Stimulated activated CD4-positive, alpha-beta T cell treated with anti-CD3 and anti-CD28 coated beads, TNF-alpha, amount 100 ng/mL, for 48 hours (primary cell): ENCODE results near the gene DCST1.

Experiments
- DNase-seq, 3 donors: peaks; one replicate each; pipeline ENCODE4 v3.0.0-alpha.2; 2020; ENCODE audit warnings: low read depth in 3 of 3

The DCST1 gene

DNA sequence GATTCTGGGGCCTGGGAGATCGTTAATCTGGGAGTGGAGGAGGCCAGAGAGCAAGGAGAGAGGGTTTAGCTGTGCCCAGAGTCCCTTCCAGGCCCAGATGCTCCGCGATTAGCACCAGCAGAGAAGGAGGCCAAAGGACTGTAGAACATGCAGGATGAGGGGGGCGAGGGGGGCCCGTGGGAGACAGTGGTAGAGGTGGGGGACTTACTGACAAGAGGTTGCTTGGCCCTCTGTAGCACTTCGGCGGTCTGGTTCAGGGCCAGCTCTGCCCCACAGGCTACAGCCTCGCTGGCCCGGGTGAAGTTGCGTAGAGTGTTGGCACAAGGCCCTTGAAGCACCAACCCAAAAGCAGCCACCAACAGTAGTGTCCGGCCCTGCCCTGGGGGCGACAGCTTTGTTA, 738 bp upstream of the DCST1 start:
- no peak for DNase-seq

DNA sequence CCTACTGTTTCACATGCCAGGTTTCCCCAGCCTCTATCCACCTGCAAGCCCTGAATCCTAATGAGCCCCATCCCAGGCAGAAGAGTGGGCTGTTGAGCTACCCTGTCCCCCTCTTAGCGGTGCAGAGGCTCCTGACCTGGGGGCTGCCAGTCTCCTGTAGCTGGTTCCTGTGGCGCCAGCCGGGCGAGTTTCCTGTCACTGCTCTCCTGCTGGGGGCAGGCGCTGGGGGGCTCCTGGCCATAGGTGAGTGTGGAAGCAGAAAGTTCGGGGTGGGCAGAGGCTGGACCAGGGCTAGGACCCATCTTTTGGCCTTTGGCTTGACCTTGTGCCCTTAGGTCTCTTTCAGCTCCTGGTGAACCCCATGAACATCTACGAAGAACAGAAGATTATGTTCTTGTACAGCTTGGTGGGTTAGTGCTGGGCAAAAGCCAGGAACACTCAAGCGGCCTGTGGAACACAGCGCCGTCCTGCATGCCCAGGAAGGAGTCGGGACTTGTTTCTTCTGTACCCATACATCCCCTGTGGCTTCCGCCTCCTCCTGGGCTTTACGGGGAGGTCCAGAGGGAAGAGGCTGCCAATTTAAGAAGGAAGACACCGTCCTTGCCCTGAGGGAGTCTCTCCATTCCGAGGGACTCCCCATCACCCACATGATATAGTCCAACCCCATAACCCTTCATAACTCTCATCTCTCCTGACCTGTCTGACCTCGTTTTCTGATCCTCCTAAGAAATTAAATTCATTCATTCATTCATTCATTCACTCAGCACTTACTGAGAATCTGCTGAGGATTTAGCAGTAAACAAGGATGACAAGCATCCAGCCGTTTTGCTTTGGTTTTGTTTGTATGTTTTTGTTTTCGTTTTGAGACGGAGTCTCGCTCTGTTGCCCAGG, 939 bp downstream of the DCST1 start:
- no peak for DNase-seq

DNA sequence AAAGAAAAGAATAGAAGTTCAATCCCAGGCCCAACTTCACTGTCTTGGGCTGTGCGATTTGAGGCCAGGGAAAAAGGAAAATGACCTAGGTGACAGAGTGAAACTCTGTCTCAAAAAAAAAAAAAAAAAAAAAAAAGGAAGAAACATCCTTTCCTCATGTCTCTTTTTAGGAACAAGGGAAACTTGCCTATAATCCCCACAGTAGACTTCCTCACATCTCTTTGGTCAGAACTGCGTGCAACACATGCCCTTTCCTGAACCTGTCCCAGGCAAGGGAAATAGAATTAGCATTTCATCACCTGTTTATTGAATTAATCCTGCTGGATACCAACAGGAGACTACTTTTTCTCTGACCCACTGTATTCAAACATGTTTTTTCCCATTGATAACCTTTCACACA, 2.3 kb downstream of the DCST1 start:
- no peak for DNase-seq

DNA sequence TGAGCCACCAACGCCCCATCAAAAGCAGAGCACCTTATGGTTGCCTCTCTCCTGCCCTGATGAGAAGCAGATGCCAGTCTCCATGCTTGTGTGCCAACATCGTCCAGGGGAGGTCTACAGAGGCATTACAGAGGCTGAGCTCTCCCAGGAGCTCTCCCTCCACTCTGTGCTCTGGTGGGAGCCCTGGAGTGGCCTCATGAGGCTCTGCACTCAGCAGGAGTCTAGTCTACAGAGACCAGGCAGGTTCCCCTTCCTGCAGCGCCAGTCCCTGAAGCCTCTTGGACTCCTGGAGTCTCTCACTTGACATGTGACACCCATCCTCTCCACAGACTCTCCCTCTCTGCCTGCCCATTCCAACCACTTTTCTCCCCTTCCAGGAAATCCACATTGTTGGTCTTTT, 3.4 kb downstream of the DCST1 start:
- DNase-seq = no peak

DNA sequence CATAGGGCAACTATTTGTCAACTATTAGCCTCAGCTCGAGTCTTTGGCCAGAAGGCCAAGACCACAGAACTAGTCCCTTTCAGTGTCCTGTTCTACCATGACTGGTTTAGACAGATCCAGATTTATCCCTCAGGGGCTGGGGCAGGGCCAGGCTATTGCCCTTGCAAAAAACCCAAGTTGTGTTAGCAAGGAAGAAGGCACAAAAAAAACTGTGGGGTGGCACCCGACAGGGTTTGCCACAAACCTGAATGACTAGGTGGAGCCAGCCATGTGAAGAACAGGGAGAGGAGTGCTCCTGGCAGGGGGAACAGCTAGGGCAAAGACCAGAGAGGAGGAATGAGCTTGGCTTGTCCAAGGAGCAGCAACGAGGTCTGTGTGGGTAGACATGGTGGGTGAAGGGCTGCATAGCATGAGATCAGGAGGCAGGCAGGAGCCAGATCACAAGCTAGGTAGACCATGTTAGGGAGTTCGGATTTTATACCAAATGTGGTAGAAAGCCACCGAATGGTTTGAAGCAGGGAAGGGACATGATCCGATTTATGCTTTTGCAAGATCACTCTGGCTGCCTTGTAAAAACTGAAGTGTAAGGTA, 4.3 kb downstream of the DCST1 start:
- DNase-seq = no peak

DNA sequence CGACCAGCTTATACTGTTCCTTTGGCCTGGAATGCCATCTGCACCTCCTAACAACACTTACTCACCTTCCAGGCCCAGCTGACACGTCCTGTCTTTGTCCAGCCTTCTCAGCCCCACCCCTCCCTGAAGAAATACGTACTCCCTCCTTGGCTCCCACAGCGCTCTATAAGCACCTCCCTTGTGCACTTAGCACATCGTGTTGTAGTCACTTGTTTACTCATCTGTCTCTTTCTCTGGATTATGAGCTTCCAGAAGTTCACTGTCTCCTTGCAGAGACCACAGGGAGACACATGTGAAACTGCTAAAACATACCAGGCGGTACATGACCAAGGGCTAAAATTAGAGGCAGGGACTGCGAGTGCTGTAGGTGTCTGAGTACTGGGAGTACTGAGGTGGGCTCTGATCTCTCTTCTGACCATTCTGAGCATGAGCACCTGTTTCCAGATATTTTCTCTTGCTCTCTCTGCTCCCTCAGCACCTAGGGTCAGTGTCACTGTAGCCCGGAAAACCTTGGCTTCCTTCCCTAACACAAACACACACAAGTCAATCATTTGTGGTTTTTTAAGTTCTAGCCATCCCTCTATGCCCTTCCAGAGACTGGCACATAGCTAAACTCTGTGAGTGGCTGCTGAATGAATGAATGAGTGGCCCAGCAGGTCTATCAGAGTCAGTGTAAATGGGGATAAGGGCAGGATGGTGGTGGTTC, 5.1 kb downstream of the DCST1 start:
- DNase-seq = no peak

DNA sequence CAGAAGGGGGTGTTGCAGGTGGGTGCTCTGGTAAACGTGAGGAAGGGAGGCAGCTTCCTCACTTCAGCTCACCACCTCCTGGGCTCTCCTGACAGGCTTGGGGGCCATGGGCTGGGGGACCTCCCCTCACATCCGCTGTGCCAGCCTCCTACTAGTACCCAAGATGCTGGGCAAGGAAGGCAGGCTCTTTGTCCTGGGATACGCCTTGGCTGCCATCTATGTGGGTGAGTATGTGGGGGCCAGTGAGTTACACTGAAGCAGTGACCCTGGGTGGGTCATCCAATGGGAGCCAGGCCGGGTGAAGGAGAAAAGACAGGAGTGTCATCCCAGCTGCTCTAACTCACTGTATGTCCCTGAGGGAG, 5.7 kb downstream of the DCST1 start:
- DNase-seq = no peak

DNA sequence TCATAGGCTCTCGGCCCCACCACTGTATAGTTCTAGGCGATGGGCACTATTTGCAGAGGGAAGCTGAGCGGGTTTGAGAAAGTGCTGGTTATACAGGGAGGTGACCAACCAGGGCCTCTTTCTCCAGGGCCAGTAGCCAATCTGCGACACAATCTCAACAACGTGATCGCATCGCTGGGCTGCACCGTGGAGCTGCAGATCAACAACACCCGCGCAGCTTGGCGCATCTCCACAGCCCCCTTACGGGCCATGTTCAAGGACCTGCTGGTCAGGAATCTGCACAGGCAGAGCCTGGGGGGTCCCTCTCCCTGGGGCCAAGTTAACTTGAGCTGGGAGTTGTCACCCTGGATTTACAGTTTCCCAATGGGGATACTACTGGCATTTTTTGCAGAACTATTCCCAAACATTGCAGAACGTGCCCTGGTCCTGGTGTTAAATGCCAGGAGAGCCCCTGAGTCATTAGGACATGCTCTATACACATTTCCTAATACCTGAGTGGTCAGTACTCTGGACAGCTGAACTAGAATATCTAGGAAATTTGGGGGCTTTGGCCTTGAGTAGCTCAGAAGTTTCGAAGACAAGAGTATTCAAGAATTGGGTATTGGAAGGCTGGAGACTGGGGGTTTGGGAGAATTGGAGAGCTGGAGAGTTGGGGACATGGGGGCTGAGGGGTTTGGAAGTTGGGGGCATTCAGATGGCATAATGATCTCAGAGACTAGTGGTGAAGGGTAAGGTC, 6.9 kb downstream of the DCST1 start:
- no peak for DNase-seq

DNA sequence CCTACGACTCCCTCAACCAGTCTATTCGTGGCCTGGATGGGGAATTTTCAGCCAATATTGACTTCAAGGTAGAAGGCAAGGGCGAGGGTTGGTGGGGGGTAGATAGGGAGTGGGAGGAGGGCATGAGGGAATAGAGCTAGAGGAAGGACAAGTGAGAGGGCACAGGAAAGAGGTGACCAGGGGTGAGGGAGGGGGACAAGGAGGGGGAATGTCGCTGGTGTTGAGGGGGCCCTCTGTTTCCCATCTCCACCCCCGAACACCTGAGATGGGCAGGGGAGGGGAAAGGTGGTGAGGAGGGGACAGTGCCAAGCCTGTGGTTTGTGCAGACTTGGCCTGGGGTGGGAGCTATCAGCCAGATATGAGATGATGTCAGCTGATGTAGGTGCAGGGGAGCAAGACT, 9.2 kb downstream of the DCST1 start:
- DNase-seq = no peak

DNA sequence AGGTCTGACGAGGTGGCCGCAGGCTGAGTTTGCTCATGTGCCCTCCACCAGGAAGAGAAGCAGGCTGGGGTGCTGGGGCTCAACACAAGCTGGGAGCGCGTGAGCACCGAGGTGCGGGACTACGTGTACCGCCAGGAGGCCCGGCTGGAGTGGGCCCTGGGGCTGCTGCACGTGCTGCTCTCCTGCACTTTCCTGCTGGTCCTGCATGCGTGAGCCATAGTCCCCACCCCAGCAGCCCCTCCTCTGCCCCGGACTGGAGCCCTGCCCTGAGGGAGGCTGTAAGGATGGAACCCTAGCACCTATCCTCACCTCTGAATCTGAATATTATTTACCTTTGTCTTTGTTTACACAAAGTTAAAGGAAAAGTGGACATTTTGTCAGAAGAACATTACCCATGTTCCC, 9.7 kb downstream of the DCST1 start:
- no peak for DNase-seq

DNA sequence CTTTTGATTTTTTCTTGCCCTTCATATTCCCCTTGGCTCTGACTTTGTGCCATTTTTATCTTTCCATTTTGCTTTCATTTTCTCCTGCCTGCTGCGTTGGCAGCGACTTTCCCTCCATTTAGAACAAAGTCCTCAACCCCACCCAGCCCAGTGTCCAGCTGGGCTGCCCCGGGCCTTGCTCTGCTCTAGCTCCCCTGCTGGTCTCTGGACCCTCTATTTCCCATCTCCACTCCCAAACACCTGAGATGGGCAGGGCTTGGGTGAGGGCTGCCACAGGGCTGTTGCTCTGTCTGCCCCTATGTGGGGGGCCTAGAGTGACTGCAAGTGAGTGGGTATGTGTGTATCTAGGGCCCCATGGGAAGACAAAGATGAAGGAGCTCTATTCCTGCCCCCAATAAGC, 10.2 kb downstream of the DCST1 start:
- no peak for DNase-seq

DNA sequence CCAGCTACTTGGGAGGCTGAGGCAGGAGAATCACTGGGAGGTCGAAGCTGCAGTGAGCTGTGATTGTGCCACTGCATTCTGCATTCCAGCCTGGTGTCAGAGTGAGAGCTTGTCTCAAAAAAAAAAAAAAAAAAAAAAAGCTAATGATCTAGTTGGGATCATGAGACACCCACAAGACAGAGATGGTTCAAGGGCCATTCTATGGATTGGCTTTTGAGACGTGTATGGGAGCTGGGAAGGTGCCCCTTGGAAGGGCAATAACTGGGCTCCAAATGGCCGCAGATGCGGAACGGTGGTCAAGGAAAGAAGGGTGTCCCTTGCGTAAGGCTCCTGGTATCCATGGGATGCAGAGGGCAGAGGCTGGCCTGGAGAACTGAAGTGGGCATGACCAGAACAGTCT, 10.7 kb downstream of the DCST1 start:
- no peak for DNase-seq

DNA sequence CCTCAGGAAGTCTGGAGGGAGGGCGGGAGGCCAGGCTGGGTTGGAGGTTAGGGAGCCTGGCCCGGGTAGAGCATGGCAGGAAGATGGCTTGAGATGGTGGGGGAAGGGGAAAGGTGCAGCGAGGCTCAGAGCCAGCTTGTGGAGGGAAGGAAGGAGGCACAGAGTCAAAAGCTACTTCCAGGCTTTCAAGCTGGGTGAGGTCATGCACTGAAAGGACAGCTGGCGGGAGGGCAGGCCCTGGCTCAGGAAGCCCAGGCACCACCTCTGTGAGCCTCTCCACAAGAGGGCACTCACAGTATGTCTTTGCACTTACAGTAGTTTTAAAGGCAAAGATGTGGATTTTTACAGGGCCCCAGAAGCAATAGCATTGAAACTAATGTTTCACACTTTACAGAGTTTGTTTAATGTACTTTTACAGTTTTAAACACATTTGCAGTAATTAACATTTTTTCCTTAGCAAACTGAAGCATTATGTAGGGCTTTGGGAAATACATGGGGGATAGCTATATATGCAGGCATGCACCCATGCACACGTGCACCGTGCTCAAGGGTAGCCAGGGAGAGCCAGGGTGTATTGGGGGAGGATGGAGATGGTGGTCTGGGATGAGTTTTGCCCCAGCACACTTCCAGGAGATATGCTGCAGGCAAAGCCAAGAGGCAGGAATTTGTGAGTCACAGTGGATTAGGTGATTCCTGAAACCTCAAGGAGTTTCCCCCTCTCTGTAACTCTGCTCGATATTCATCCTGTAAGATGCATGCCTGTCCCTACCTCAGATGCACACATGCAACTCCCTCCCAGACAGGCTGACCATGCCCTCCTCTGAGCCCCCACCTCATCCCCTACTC, 11.4 kb downstream of the DCST1 start:
- DNase-seq = peak in 1 of 3 donors; percentile 44

DNA sequence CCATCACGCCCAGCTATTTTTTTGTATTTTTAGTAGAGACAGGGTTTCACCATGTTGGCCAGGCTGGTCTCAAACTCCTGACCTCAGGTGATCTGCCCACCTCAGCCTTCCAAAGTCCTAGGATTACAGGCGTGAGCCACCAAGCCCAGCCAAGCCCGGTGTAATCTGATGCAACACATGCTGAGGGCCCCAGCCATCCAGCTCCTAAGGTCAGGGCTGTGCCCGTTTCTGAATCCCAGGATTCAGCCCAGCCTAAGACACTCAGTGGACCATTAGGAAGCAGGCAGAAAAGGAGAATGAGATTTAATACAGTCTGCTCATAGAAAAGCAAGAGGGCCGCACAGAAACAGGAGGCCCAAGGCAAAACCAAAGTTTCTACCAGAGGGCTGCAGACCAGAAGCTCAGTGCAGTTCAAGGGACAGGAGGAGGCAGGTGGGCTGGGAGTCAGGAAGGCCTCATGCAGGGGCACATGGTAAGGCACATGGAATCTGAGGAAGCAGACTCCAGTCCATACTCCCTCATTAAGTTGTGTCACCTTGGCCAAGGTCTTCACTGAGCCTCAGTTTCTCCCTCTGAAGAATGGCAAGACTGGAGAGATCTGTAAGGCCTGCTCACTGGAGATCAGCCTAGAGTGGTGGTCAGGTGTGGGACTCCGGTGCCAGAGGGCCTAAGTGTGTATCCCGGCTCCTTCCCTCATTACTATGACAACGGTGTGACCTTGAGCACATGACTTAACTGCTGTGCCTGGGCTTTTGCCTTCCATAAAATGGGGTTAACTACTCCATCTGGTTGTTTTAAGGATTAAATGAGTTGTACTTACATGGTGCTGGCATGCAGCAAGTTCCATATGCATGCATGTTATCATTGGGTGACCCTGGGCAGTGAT, 15.1 kb downstream of the DCST1 start:
- no peak for DNase-seq

DNA sequence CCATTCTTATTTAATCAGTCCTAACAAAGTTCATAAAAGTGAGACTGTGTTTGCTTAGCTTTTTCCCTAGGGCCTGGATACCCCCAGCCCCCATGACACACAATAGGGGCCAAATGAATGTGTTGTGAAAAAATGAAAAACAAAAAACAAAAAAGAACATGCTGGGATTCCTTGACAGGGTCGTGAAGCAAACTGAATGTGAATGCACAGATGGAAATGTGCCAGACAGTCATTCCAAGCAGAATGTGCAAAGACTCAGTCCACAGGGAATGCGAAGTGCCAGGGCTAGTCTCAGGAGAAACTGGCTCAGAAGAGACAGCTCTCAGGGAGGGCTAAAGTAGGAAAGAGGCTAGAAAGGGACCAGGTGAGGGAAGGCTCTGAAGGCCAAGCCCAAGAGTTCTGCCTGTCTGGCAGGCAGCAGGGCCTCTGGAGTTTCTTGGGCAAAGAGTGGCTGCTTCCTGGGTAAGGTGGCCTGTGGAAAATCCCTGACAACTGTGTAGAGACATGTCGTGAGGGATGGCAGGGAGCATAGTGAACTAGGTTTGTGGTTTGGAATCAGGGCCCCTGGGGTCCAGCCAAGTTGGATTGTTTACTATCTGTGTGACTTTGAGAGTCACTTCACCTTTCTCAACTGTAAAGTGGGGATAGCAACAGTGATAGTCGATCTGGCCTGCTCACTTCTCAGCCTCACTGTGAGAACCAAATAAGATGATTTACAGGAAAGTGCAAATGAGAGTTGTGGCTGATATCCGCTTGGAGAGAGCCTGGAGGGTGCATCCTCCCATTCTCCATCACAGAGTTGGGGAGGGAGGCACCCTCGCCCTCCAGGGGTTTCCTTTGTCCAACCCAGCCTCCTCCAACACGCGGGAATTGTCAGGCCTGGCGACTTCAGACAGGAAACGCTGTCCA, 16.3 kb downstream of the DCST1 start:
- DNase-seq = no peak

DNA sequence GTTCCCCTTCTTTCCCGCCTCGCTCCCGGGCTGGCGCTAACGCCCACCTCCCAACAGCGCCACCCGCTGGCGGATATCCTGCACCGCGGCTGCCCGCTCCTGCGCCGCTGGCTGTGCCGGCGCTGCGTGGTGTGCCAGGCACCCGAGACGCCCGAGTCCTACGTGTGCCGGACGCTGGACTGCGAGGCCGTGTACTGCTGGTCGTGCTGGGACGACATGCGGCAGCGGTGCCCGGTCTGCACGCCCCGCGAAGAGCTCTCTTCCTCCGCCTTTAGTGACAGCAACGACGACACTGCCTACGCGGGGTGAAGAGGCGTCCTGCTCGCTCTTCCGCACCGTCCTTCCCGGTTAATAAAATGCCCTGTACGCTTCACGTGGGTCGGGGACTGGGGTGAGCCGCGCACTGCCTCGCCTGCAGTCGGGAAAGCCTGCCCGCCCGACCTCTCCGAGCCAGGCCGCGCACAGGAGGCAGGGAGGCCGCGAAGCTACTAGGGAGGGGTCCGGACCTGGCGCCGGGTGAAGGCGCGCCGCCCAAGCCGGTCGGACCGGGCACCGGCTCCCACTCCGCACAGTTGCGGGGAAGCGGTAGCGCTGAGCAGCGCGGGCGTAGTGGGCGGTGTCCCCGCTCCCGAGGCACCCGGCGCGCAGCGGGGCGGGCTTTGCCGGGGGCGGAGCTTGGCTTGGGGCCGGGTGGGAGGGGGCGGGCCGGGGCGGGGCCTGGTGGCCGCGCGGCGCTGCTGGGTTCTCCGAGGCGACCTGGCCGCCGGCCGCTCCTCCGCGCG, 17.1 kb downstream of the DCST1 start, which contains the start of gene ADAM15:
TSS of gene ADAM15 (plus strand) at position 757 of the 782 bp plus-strand sequence. CDS start 71 bp downstream, outside the sequence.
- peak; percentile 64 to 79 (median 70) for DNase-seq

DNA sequence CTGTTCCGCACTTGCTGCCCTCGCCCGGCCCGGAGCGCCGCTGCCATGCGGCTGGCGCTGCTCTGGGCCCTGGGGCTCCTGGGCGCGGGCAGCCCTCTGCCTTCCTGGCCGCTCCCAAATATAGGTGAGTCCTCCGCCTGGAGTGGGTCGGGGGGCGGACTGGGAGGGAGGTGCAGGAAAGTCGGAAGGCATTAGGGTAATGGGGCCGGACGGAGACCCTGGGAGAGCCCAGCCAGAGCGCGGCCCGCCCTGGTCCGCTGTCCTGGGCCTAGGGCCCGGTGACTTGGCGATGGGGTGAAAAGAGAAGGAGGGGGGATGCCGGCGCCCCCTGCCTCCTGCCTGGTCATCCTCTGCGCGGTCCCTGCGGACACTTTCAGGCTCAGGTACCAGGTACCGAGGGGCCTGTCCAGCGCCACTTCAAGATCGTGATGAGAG, 17.7 kb downstream of the DCST1 start:
- no peak for DNase-seq

DNA sequence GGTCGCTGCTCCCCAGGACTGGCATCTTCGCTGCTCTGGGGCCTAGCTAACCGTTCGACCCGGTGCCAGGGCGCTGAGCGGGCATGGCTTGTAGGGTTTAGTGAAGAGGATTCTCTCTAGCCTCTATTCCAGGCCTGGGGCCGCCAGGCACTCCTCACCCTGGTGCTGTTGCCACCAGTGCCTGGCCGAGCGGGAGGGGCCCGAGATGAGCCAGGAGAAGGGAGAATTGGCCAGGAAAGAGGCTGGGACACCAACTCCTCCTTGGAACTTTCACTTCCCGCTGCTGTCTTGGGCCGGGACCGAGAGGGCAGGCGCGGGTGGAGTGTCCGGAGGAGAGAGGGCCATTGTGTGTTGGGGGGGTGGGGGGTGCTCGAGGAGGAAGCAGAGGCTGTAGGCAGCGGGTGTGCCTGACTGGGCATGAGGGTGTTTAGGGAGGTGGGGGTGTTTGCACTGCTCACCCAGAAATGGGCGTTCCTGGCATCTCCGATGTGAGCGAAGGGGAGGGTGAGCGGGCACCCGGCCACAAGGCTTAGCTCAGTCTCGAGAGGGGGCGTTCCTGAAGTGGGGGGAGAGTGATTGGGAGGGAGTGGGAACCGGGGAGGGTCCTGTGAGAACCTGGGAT, 18.3 kb downstream of the DCST1 start:
- no peak for DNase-seq
